Islet precursor cell (in vitro differentiated cells): Measurements from ENCODE around the gene VEZF1.

Experiments used
- DNase-seq: peaks from one replicate; pipeline ENCODE4 v3.0.0-alpha.2; 2018

The VEZF1 gene

DNA sequence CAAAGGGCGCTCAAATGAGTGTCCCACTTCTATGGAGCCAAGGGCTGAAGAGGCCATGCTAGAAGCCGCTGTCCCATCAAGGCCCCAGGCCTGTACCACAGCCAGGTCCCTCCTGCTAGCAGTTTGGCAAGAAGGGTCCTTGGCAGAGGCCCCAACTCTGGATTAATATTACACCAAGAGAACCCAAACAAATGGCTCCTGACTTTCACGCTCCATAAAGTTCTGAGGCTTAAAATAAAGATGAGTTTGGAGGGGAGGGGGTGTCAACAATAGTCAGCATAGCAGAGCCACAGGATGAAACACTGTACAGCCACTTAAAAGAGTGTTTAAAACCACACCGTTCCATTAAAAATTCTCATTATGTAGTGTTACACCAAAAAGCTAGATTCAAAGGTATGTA lies 63.4 kb downstream of the VEZF1 start:
- DNase-seq, result no peak
